Omental fat pad (tissue), 4 donors: Measurements from ENCODE around the gene OCLN. TPM values are rescaled to one million over a fixed set of nuclear protein-coding genes. Genes with fewer than 3 reads are reported as not detected.
"Not testable (repeated sequence)": the region's sequence is repeated elsewhere in the genome, so short reads cannot be mapped to it uniquely, and the experiment has no call there.

Experiments used
- ATAC-seq: fragments of 150-250 bp; one replicate; pipeline ENCODE4 v1.9.1; 2016; ENCODE audit warnings: mild to moderate bottlenecking, moderate library complexity; ENCODE audit not compliant: low FRiP score
- DNase-seq: peaks from one replicate; pipeline ENCODE4 v3.0.0-alpha.2; 2019; ENCODE audit warnings: low spot score
- total RNA-seq, 4 donors: library from RNA; depleted of rRNA; stranded (reverse); fragments of >200 nt; gene quantifications; one replicate each; pipeline ENCODE4 v1.1.0, GENCODE V29; 2016
- TF ChIP-seq, protein P1 (sequence below), 3 donors: fragments of 450-650 bp; IDR thresholded peaks; one replicate each; pipeline ENCODE4 v1.5.1; 2016 to 2017; ENCODE audit warnings: antibody characterized with exemption in 3 of 3, mild to moderate bottlenecking in 3 of 3, moderate library complexity in 2 of 3

The OCLN gene
- total RNA-seq, 4 donors from 2014 or later, result 2.2 to 10.6 (median 6.2) TPM

DNA sequence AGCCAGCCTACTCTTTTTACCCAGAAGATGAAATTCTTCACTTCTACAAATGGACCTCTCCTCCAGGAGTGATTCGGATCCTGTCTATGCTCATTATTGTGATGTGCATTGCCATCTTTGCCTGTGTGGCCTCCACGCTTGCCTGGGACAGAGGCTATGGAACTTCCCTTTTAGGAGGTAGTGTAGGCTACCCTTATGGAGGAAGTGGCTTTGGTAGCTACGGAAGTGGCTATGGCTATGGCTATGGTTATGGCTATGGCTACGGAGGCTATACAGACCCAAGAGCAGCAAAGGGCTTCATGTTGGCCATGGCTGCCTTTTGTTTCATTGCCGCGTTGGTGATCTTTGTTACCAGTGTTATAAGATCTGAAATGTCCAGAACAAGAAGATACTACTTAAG lies 16.6 kb downstream of the OCLN start:
- DNase-seq (no peak), ATAC-seq (no peak)
- TF ChIP-seq, protein P1, sequence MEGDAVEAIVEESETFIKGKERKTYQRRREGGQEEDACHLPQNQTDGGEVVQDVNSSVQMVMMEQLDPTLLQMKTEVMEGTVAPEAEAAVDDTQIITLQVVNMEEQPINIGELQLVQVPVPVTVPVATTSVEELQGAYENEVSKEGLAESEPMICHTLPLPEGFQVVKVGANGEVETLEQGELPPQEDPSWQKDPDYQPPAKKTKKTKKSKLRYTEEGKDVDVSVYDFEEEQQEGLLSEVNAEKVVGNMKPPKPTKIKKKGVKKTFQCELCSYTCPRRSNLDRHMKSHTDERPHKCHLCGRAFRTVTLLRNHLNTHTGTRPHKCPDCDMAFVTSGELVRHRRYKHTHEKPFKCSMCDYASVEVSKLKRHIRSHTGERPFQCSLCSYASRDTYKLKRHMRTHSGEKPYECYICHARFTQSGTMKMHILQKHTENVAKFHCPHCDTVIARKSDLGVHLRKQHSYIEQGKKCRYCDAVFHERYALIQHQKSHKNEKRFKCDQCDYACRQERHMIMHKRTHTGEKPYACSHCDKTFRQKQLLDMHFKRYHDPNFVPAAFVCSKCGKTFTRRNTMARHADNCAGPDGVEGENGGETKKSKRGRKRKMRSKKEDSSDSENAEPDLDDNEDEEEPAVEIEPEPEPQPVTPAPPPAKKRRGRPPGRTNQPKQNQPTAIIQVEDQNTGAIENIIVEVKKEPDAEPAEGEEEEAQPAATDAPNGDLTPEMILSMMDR (IDR thresholded peaks at IDR 0.05), result no peak

DNA sequence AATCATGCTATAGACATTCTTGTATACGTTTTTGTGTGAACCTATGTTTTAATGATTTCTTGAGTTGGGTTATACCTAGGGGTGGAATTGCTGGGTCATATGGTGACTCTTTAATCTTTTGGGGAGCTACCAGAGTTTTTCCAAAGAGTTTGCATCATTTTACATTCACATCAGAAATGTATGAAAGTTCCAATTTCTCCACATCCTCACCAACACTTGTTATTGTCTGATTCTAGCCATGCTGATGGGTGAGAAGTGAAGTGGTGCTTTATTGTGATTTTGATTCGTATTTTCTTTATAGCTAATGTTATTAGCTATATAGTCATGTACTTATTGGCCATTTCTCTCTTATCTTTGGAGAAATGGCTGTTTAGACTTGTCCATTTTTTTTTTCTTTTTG lies 18.1 kb downstream of the OCLN start:
- DNase-seq, result no peak
- TF ChIP-seq, protein P1 (IDR thresholded peaks at IDR 0.05), result no peak
- ATAC-seq, result no peak

DNA sequence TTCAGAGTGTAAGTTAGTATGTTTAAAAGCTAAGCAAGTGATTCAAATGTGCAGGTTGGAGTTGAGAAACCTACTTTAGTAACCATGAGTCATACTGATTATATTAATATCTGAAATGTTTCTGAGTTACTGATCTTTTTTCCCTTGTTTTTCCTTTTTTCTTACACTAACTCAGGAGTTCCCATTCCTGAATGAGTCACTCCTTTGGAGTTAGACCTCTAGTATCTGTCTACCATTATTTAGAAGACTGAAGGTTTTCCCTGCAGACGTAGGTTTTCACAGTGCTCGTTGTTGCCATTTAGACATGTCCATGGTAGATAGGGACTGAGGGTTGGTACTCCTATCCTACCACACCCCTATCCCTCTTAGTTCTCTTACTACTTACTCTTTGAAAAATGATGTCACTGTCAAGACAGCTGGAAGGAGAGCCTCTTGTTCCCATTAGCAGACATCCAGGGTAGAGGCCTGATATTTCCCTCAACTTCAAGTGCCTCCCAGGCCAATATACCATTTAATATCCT lies 20.2 kb downstream of the OCLN start:
- ATAC-seq (peak; percentile 78), DNase-seq (no peak)
- TF ChIP-seq, protein P1 (IDR thresholded peaks at IDR 0.05), result no peak

DNA sequence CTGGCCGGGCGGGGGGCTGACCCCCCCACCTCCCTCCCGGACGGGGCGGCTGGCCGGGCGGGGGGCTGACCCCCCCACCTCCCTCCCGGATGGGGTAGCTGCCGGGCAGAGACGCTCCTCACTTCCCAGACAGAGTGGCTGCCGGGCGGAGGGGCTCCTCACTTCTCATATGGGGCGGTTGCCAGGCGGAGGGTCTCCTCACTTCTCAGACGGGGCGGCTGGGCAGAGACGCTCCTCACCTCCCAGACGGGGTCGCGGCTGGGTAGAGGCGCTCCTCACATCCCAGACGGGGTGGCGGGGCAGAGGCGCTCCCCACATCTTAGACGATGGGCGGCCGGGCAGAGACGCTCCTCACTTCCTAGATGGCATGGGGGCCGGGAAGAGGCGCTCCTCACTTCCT lies 23.0 kb downstream of the OCLN start:
- not testable (repeated sequence) for DNase-seq, ATAC-seq

DNA sequence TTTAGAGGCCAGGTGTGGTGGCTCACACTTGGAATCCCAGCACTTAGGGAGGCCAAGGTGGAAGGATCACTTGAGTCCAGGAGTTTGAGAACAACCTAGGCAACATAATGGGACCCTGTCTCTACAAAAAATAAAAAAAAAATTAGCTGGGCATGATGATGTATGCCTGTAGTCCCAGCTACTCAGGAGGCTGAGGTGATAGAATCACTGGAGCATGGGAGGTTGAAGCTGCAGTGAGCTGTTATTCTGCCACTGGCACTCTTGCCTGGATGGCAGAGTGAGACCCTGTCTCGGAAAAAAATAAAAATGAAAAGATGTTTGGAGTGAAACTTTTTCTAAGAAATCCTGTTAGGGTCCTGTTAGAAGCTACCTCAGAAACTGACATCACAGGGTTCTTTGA lies 24.2 kb downstream of the OCLN start:
- no peak for DNase-seq
- TF ChIP-seq, protein P1 (IDR thresholded peaks at IDR 0.05), result no peak
- ATAC-seq, result no peak

DNA sequence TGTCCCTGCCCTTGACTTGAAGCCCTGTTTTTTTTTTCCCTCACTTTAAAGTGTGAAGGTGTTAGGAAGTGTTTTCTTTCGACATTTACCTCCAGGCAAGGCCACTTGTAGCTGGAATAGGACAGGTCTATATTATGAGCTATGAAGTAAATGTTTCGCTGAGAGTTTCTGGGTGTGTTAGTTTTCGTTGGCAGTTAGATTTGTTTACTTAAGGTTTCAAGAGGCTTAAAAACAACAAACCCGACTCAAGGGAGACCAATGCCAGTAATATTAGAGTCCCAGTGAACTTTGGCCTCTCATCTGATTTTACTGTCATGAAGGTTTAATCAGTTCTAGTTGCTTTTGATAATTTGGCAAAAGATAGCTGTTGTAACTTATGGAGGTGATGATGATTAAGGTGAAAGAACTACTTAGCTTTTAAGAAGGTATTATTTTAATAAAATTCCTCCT lies 25.2 kb downstream of the OCLN start:
- no peak for DNase-seq
- TF ChIP-seq, protein P1 (IDR thresholded peaks at IDR 0.05), result no peak
- no peak for ATAC-seq

DNA sequence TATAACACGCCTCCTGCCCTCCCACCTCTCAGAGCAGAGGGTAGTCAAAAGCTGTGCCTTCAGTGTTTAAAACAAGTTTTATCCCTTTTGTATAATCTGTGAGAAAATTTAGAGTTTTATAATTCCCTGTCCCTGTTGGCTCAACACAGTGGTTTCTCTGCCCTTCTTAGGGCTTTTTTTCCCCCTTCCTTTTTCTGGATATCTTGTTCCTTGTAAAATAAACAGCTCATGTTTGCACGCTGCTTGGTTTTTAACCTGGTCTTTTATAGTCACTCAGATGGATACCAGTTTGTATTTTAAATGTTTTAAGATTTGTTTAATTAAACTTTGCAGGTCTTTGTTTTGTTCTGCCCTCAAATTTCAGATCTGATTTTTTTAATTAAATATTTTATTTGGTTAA lies 26.7 kb downstream of the OCLN start:
- no peak for DNase-seq
- TF ChIP-seq, protein P1 (IDR thresholded peaks at IDR 0.05), result no peak
- ATAC-seq, result no peak

DNA sequence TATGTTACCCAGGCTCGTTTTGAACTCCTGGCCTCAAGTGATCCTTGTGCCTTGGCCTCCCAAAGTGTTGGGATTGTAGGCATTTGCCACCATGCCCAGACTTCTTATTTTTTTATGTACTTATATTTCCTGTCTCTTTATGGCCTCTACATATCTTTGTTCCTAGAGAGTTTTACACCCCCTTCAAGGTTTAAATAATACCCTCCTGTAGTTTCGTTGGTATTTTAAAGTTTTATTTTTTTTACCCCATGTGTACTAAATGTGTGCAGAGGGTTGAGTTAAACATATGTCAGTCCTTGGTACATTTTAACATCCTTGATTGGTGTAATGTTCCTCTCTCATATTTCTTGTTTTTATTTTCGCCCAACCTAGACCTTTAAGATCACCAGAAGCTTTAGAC lies 29.4 kb downstream of the OCLN start:
- ATAC-seq (no peak), DNase-seq (no peak)
- TF ChIP-seq, protein P1 (IDR thresholded peaks at IDR 0.05), result no peak
